Stimulated activated effector memory CD8-positive, alpha-beta T cell treated with anti-CD3 and anti-CD28 coated beads, Interleukin-12 subunit alpha, Interleukin-12 subunit beta, amount 100 ng/mL, for 72 hours (primary cell): ENCODE results near the gene BCR.

Source experiments
- ATAC-seq: fragments of 150-1000 bp; cut with Tn5 transposase; 2 replicates; pipeline ENCODE4 v1.10.0; 2021
- DNase-seq, 2 donors: peaks; one replicate each; pipeline ENCODE4 v3.0.0; 2021 to 2022; ENCODE audit warnings: low spot score in 2 of 2
- H3K27ac Mint-ChIP-seq: one replicate; pipeline ENCODE4 v1.8.0; 2022; ENCODE audit warnings: mild to moderate bottlenecking, mixed read lengths
- H3K36me3 Mint-ChIP-seq: one replicate; pipeline ENCODE4 v1.8.0; 2022; ENCODE audit warnings: mild to moderate bottlenecking, mixed read lengths
- H3K4me1 Mint-ChIP-seq: one replicate; pipeline ENCODE4 v1.8.0; 2022; ENCODE audit warnings: mixed read lengths
- H3K4me3 Mint-ChIP-seq: one replicate; pipeline ENCODE4 v1.8.0; 2022; ENCODE audit warnings: mild to moderate bottlenecking, mixed read lengths
- H3K9me3 Mint-ChIP-seq: one replicate; pipeline ENCODE4 v1.8.0; 2022; ENCODE audit warnings: mixed read lengths

The BCR gene

DNA sequence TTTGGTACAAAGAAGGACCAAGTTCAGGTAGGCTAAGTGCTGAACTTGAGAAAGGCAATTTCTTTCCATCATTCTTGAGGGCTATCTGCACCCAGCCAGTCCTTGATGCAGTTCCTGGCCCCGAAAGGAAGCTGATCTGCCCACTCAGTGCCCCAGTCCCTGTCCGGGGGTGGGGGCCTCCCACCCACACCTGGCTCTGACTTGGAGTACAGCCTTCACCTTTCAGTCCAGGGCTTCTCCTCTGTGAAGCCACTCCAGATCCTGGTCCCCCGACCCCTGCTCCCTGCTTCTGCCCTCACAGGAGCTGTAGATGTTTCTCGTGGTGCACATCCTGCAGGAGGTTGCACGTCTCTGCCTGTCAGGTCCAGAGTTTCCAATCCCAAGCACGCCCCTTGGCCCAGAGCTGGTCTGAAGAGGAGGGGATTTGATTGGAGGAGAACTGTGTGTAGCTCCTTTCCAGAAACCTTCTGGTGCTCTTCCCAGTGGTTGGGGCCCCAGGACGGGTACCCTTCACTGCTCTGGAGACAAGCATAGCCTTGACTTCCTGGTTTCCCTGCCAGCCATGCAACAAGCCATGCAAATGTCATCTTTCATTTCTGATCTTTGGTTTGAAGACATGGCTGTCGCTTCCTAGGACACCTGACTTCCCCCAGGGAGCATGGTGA, 75.3 kb downstream of the BCR start:
- Mint-ChIP-seq H3K36me3 (peaks cover 24% of the 10 kb centered on the region), H3K27ac (peak overlapping the region; percentile 81), H3K4me1 (peaks cover 49% of the 10 kb centered on the region), H3K9me3 (no peaks in the 10 kb centered on the region), H3K4me3 (no peak overlapping the region)
- no peak for DNase-seq
- ATAC-seq: no peak

DNA sequence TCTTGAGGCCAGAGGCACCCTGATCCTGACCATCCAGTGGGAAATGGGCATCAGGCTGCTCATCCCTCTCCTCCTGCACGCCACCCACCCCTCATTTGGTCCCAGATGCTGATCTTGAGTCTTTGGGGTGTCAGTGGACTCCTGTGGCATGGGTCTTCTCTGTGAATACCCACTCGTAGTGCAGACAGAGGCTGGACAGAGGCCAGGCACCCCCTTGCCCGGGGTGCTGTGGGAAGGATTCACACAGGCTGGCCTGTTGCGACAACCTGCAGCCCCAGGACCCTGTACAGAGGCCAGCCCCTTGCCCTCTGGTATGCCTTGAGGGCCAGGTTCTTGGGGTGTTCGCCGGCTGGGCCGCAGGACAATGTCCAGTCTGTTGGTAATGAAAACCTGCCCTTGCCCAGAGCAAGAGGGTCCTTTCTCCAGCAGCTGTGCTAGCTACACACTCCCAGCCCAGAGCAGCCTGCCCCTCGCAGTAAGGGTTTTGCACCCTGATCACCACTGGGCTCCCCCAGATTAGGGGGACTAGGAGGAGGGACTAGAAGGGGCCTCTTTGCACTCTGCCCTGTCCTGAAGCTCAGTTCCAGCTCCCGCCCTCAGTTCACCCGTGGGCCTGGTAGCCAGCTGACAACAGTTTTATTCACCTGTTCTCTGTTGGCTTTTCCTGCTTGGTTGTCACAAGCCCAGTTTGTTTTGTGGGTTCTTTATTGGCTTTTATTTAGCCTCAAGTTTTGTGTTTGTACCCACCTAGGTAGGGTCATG, 76.0 kb downstream of the BCR start:
- Mint-ChIP-seq H3K36me3 (peaks cover 31% of the 10 kb centered on the region), H3K4me1 (peaks cover 41% of the 10 kb centered on the region), H3K27ac (peak overlapping the region; percentile 84), H3K9me3 (no peaks in the 10 kb centered on the region), H3K4me3 (no peak overlapping the region)
- no peak for ATAC-seq
- no peak for DNase-seq

DNA sequence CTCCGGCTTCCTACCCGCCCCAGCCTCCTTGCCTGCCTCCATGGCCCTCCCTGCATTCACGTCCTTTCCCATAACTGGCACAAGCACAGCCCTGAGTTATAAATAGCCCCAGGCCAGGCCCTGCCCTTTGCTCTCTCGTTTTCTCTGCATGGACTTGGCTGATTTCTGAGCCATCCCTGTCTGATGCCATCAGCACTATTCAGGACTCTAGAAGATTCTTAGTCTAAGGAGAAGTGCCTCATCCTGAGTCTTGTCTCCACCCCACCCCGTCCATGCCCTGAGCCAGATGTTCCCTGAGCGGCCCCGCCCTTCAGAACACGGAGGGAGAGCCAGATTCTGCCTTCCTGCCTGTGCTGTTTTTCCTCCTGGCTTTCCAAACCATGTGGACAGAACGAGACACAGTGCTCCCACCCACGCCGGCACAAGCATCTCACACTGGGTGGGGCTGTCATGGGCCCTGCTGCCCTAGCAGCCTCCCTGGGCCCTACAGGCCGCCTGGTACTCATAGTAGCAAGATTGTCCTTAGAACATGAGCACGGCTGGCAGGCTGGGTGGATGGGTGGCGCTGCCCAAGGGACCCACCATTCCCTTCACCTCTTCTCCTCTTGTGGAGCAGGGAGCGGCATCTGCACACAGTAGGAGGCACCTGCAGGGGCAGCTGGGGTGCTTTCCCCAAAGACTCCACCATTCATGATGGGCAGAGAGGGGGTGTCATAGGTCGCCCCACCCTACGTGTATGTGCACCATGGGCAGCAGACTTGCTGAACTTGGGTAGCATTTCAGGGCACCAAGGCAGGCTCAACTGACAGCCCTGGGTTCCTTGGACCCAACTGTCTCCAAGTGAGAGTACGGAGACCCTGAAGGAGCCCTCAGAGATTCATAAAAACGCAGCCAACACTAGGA, 76.9 kb downstream of the BCR start:
- Mint-ChIP-seq H3K27ac (peak overlapping the region; percentile 84), H3K9me3 (no peaks in the 10 kb centered on the region), H3K4me3 (no peak overlapping the region), H3K36me3 (peaks cover 38% of the 10 kb centered on the region), H3K4me1 (peaks cover 33% of the 10 kb centered on the region)
- no peak for ATAC-seq
- DNase-seq: no peak

DNA sequence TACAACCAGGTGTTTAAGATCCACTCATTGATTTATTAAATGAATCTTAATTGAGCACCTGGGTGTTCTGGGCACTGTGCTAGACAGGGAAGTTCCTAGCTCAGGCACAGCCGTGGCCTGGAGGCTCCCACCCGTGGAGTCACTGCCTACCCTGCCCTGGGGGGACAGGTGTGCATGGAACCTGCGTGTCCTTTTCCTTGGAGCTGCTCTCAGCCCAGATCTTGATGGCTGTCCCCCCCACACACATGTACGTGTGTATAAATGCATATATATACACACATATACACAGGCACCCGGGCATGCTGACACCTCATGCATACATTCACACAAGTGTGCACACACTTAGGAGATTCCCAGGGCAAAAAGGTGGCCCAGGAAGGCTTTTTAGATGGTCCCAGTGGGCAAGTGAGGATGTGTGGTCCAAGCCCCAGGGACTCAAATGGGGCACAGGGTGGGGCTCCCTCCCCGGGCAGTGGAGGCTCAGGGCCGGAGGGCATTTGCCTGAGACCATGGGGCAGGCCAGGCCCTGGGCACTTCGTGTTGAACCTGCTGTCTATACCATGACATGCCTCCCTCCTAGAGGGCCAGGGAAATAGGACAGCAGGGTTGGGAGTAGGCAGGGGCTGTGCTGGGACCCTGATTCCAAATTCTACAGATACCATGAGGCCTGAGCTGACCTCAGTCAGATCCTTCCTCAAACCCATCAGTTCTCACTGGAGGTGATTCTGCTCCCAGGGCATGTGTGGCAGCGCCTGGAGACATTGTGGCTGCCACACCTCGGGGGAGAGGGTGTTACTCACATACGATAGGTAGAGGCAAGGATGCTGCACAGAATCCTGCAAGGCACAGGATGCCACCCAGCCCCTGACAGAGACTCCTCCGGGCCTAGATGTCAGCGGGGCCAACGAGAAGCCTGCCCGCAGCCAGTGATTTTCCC, 77.8 kb downstream of the BCR start:
- no peaks in the 10 kb centered on the region for H3K9me3 Mint-ChIP-seq
- peaks cover 28% of the 10 kb centered on the region for H3K4me1 Mint-ChIP-seq
- no peak for ATAC-seq
- H3K27ac Mint-ChIP-seq: peak overlapping the region; percentile 84
- H3K4me3 Mint-ChIP-seq: no peak overlapping the region
- DNase-seq: no peak
- peaks cover 43% of the 10 kb centered on the region for H3K36me3 Mint-ChIP-seq

DNA sequence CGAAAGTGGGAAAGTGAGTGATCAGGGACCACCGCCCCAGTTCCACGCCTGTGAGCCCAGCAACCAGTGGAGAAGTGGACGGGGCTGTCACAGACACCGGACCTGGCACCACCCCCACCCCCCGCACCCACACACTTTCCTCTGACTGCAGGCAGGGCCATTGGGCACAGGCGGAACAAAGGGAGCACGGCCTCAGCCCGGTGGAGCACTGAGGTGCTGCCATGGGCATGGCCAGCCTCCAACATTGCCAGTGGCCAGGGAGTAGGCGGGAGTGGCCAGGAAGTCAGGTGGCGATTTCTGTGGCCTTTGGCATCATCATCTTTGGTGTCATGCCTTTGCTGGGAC, 78.5 kb downstream of the BCR start:
- Mint-ChIP-seq H3K36me3 (peaks cover 44% of the 10 kb centered on the region), H3K9me3 (no peaks in the 10 kb centered on the region), H3K4me3 (no peak overlapping the region), H3K27ac (no peak overlapping the region), H3K4me1 (peaks cover 30% of the 10 kb centered on the region)
- ATAC-seq: no peak
- no peak for DNase-seq

DNA sequence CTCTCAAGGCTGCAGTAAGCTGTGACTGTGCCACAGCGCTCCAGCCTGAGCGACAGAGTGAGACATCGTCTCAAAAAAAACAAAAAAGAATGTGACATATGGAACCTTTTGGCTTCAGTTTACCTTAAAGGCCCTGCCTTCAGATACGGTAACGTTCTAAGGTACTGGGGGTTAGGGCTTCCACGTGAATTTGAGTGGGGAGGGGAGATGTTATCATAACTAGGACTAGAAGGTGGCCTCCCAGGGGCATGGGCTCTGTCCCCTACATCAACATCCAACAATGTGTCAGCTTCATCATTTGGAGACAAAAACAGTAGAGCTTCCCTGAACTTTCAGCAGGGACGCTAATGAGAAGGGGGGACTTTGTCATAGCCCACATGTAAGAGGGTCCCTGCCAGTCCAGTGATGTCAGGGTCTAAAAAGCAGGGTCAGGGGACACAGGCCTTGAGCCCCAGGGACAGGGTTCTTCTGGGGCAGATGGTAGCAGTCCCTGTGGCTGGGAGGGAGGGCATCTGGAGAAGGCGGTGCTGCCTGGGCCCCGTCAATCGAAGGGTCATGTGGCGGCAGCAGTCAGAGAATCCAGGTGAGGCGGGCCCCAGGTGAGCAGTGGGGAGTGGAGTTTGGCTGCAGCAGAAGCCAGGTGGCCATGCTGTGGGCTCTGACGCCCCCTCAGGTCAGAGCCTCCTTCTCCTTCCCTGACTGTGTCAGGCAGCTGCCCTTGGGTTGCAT, 79.8 kb downstream of the BCR start:
- Mint-ChIP-seq H3K9me3 (no peaks in the 10 kb centered on the region), H3K4me3 (no peak overlapping the region), H3K27ac (peak overlapping the region; percentile 69), H3K4me1 (peaks cover 28% of the 10 kb centered on the region), H3K36me3 (peaks cover 49% of the 10 kb centered on the region)
- ATAC-seq (no peak), DNase-seq (no peak)

DNA sequence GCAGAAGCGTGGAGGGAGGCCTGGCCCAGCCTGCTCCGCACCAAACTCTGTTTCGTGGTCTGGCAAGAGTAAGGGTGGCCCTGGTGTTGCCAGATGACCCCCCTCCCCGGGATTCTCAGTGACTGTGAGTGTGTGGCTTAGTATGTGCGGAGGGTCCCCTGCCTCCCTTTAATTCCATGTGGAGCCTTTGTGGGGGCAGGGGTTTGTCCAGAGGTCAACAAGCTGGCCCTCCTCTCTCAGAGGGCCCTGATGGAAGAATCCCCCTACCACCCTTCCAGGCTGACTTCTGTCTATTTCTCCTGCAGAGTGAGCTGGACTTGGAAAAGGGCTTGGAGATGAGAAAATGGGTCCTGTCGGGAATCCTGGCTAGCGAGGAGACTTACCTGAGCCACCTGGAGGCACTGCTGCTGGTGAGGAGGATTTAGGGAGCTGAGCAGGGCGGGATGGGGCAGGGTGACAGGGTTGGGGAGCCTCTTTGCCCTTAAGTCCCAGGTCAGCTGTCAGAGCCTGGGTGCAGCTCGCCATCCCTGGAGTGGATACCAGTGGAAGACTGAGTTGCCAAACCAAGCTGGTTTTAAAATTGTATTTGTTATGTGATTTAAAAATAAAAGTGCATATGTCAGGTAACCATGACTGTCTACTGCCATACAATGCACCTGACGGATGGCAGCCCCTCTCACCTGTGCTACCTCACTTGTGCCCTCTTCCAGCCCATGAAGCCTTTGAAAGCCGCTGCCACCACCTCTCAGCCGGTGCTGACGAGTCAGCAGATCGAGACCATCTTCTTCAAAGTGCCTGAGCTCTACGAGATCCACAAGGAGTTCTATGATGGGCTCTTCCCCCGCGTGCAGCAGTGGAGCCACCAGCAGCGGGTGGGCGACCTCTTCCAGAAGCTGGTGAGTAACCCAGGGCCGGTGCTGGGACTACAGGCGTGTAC, 80.6 kb downstream of the BCR start:
- Mint-ChIP-seq H3K9me3 (no peaks in the 10 kb centered on the region), H3K4me3 (no peak overlapping the region), H3K4me1 (peaks cover 21% of the 10 kb centered on the region), H3K36me3 (peaks cover 53% of the 10 kb centered on the region), H3K27ac (peak overlapping the region; percentile 69)
- ATAC-seq: no peak
- DNase-seq: no peak

DNA sequence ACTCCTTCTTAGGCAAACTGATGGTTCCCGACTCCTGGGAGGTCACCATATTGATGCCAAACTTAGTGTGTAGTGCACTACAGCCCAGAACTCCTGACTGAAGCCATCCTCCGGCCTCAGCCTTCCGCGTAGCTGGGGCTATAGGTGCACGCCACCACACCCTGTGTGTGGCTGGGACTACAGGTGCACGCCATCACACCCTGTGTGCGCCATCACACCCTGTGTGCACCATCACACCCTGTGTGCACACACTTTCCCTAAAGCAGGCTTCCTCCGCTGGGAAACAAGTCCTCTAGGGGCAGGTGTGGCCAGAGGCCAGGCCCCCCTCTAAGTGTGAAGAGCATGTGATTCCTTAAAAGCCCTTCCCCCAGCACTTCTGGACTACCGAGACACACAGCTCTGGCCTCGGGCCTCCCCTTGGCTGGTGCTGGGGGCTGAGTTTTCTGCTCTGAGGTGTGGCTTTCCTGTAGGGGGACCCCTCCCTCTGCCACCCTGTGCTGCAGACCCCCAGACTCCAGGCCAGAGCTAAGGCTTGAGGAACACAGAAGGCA, 81.7 kb downstream of the BCR start:
- DNase-seq (no peak), ATAC-seq (no peak)
- Mint-ChIP-seq H3K4me1 (peaks cover 12% of the 10 kb centered on the region), H3K9me3 (no peaks in the 10 kb centered on the region), H3K27ac (no peak overlapping the region), H3K36me3 (peaks cover 56% of the 10 kb centered on the region), H3K4me3 (no peak overlapping the region)

DNA sequence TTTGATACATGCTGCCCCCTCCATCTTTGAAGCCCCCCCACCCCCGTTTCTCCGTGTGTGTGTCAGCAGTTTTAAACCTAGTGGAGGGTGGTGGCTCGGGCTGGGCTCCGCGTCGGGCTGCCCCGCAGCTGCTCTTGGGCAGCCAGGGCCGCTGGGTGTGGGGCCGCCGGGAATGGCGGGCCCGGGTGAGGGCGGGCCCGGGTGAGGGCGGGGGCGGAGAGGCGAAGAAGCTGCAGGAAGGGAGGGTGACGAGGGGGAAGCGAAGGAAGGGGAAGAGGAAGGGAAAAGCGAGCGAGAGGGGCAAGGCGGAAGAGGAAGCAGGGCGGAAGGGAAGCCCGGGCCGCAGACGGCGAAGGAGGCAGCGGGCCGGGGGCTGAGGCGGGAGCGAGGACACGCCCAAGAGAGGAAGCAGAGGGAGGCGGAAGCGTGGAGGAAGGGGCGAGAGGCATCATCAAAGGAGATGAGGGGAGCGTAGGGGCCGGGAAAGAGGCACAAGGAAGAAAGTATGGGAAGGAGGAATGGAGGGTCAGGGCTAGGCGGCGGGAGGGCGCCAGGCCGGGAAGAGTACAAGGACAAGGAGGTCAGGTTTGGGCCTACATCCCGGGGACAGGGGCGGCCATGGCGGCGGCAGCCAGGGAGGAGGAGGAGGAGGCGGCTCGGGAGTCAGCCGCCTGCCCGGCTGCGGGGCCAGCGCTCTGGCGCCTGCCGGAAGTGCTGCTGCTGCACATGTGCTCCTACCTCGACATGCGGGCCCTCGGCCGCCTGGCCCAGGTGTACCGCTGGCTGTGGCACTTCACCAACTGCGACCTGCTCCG, 82.4 kb downstream of the BCR start:
- H3K27ac Mint-ChIP-seq: no peak overlapping the region
- DNase-seq (no peak), ATAC-seq (no peak)
- no peak overlapping the region for H3K4me3 Mint-ChIP-seq
- no peaks in the 10 kb centered on the region for H3K9me3 Mint-ChIP-seq
- H3K4me1 Mint-ChIP-seq: peaks cover 7% of the 10 kb centered on the region
- H3K36me3 Mint-ChIP-seq: peaks cover 59% of the 10 kb centered on the region

DNA sequence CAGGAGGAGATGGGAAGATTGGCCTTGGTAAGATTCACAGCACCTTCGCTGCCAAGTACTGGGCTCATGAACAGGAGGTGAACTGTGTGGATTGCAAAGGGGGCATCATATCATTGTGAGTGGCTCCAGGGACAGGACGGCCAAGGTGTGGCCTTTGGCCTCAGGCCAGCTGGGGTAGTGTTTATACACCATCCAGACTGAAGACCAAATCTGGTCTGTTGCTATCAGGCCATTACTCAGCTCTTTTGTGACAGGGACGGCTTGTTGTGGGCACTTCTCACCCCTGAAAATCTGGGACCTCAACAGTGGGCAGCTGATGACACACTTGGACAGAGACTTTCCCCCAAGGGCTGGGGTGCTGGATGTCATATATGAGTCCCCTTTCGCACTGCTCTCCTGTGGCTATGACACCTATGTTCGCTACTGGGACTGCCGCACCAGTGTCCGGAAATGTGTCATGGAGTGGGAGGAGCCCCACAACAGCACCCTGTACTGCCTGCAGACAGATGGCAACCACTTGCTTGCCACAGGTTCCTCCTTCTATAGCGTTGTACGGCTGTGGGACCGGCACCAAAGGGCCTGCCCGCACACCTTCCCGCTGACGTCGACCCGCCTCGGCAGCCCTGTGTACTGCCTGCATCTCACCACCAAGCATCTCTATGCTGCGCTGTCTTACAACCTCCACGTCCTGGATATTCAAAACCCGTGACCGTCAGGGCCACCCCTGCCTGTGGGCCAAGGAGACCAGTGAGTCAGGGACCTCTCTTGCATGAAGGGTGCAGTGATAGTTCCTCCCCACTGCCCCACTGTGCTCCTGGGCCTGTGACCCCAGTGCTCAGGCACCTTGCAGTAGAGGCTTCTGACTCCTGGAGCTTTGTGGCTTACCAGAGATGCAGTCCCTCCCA, 83.6 kb downstream of the BCR start:
- peaks cover 64% of the 10 kb centered on the region for H3K36me3 Mint-ChIP-seq
- no peaks in the 10 kb centered on the region for H3K9me3 Mint-ChIP-seq
- H3K4me1 Mint-ChIP-seq: peaks cover 13% of the 10 kb centered on the region
- ATAC-seq: peak; percentile 91
- H3K27ac Mint-ChIP-seq: peak overlapping the region; percentile 77
- H3K4me3 Mint-ChIP-seq: peak overlapping the region; percentile 22
- peak in 1 of 2 donors; percentile 71 for DNase-seq

DNA sequence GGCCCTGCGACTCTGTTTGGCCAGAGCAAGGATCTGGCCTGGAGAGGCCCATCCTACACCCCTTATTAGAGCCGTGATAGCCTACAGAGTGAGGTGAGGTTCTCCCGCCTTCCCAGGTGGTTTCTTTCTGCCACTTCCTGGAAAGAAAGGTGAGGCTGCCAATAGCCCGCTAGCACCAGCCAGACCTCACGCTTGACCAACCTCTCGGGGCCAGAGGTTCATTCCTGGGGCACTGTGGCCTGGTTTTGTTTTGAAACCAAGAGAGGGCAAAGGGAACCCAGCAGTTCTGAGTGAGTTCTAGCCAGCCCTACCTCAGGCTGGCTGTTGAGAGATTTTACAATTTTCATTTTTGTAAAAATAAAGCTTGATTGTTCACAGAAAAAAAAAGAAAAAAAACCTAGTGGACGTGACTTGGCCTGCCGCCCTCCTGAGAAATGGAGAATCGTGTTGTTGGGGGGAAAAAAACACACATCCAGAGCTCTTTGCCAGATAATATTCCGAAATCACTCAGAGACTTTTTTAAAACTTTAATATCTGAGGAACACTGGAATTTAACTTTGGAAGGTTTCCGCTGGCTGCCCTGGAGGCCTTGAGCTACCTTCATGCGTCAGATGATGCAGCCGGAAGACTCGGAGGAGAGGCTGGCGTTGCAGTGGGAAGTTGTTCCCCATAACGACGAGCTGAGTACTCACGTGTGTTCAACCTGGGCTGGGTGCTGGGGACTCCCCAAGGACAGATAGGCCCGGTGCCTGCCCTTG, 84.5 kb downstream of the BCR start:
- H3K4me3 Mint-ChIP-seq: peak overlapping the region; percentile 22
- peak overlapping the region; percentile 77 for H3K27ac Mint-ChIP-seq
- no peaks in the 10 kb centered on the region for H3K9me3 Mint-ChIP-seq
- H3K36me3 Mint-ChIP-seq: peaks cover 60% of the 10 kb centered on the region
- DNase-seq (no peak), ATAC-seq (no peak)
- peaks cover 21% of the 10 kb centered on the region for H3K4me1 Mint-ChIP-seq
